Activated CD8-positive, alpha-beta memory T cell treated with anti-CD3 and anti-CD28 coated beads for 24 hours (primary cell): ENCODE results near the gene CRCP.
"Not testable (repeated sequence)": the region's sequence is repeated elsewhere in the genome, so short reads cannot be mapped to it uniquely, and the experiment has no call there.

ENCODE experiments used
- DNase-seq: peaks from one replicate; pipeline ENCODE4 v3.0.0-alpha.2; 2020

Gene CRCP

GRCh38 chr7:66114743-66115649 lies at the start of gene CRCP:
Gene CRCP, plus strand, starts transcription at chr7:66114847. Its CDS starts 116 bp downstream, at chr7:66114963.
- DNase-seq: peak; percentile 93

- no peak for DNase-seq
Measured at GRCh38 chr7:66069732-66070131, 44.9 kb upstream of the CRCP start.

GRCh38 chr7:66070222-66070621 lies 44.4 kb upstream of the CRCP start:
- no peak for DNase-seq

GRCh38 chr7:66072208-66072607 lies 42.4 kb upstream of the CRCP start:
- not testable (repeated sequence) for DNase-seq

GRCh38 chr7:66075590-66076461 lies 38.8 kb upstream of the CRCP start, which contains the start of gene ASL:
Gene ASL, plus strand, starts transcription at chr7:66075819. Its CDS starts 263 bp downstream, at chr7:66076082.
- DNase-seq: peak; percentile 95

- no peak for DNase-seq
Measured at GRCh38 chr7:66076462-66077329, 38.0 kb upstream of the CRCP start.

- DNase-seq: no peak
Measured at GRCh38 chr7:66078067-66078466, 36.6 kb upstream of the CRCP start.

GRCh38 chr7:66082083-66082482 lies 32.6 kb upstream of the CRCP start:
- no peak for DNase-seq

GRCh38 chr7:66082886-66083415 lies 31.7 kb upstream of the CRCP start:
- DNase-seq: no peak

- DNase-seq: no peak
Measured at GRCh38 chr7:66083677-66084076, 31.0 kb upstream of the CRCP start.

GRCh38 chr7:66088861-66089838 lies 25.5 kb upstream of the CRCP start:
- no peak for DNase-seq

GRCh38 chr7:66092654-66093053 lies 22.0 kb upstream of the CRCP start:
- no peak for DNase-seq

GRCh38 chr7:66095010-66095409 lies 19.6 kb upstream of the CRCP start:
- DNase-seq: no peak

GRCh38 chr7:66099232-66099550 lies 15.5 kb upstream of the CRCP start:
- no peak for DNase-seq

- peak; percentile 76 for DNase-seq
Measured at GRCh38 chr7:66099551-66100407, 14.9 kb upstream of the CRCP start.

- DNase-seq: no peak
Measured at GRCh38 chr7:66100408-66101050, 14.1 kb upstream of the CRCP start.

GRCh38 chr7:66102168-66102567 lies 12.5 kb upstream of the CRCP start:
- DNase-seq: not testable (repeated sequence)

- DNase-seq: not testable (repeated sequence)
Measured at GRCh38 chr7:66103994-66104393, 10.7 kb upstream of the CRCP start.

- no peak for DNase-seq
Measured at GRCh38 chr7:66105263-66105748, 9.3 kb upstream of the CRCP start.
